ENCODE data around the gene TSPOAP1. TPM values are rescaled to one million over a fixed set of nuclear protein-coding genes. Genes with fewer than 3 reads are reported as not detected.

Gene TSPOAP1
- total RNA-seq, 1 experiment from 2014 or later = 4.3 TPM

GRCh38 chr17:58344791-58345157, 16.2 kb upstream of the TSPOAP1 start:
- DNase-seq (no peak), ATAC-seq (no peak)
- ChIA-PET CTCF (interaction anchor here (1.2 kb wide), 1 partner anchor 73 kb away, joined by 4 read pairs; the partner anchor contains the start of gene RNF43), POLR2A (ENCODE audit: unreplicated experiment) (no interaction called here)
- Histone ChIP-seq H2AFZ (ENCODE audit: low read length) (no peak overlapping the region), H3K9me2 (replicated peaks; ENCODE audit: low read length) (no peaks in the 10 kb centered on the region), H3K4me2 (ENCODE audit: low read length) (no peak overlapping the region), H3K79me2 (ENCODE audit: low read length) (no peaks in the 10 kb centered on the region), H3K4me1 (ENCODE audit: insufficient read depth, low read length) (no peaks in the 10 kb centered on the region), H3K27ac (ENCODE audit: low read length) (no peak overlapping the region), H3F3A (ENCODE audit: low read length, unreplicated experiment) (no peaks in the 10 kb centered on the region), H3K9me3 (ENCODE audit: low read length) (no peaks in the 10 kb centered on the region), H3K9ac (ENCODE audit: low read length) (no peak overlapping the region), H3K4me3 (ENCODE audit: low read length) (no peak overlapping the region), H3K36me3 (ENCODE audit: low read depth, low read length) (peaks cover 58% of the 10 kb centered on the region), H3K27me3 (ENCODE audit: low read length) (no peaks in the 10 kb centered on the region), H4K20me1 (ENCODE audit: low read length) (no peaks in the 10 kb centered on the region)
- no peak for TF ChIP-seq EZH2phosphoT487 (IDR thresholded peaks at IDR 0.05; ENCODE audit: borderline replicate concordance, low read length)
- no peak for TF ChIP-seq CTCF (conservative IDR thresholded peaks at IDR 0.05; ENCODE audit: low read depth, low read length)
- no peak for TF ChIP-seq EZH2 (IDR thresholded peaks at IDR 0.05; ENCODE audit: low read length, unreplicated experiment)
- BruUV-seq (replicated peaks) = no TSS peak
- intact Hi-C loops (cut with micrococcal nuclease) = no loop called here

- intact Hi-C loops (cut with micrococcal nuclease) = no loop called here
- H3K4me1 ChIP-seq (ENCODE audit: insufficient read depth, low read length) = no peaks in the 10 kb centered on the region
- BruUV-seq (replicated peaks) = no TSS peak
- no peaks in the 10 kb centered on the region for H3F3A ChIP-seq (ENCODE audit: low read length, unreplicated experiment)
- no peak overlapping the region for H3K27ac ChIP-seq (ENCODE audit: low read length)
- no peak for TF ChIP-seq EZH2 (IDR thresholded peaks at IDR 0.05; ENCODE audit: low read length, unreplicated experiment)
- TF ChIP-seq EZH2phosphoT487 (IDR thresholded peaks at IDR 0.05; ENCODE audit: borderline replicate concordance, low read length) = no peak
- no peak for TF ChIP-seq CTCF (conservative IDR thresholded peaks at IDR 0.05; ENCODE audit: low read depth, low read length)
- no peak overlapping the region for H3K4me3 ChIP-seq (ENCODE audit: low read length)
- no peaks in the 10 kb centered on the region for H4K20me1 ChIP-seq (ENCODE audit: low read length)
- no peaks in the 10 kb centered on the region for H3K79me2 ChIP-seq (ENCODE audit: low read length)
- peak; percentile 23 for ATAC-seq
- H2AFZ ChIP-seq (ENCODE audit: low read length) = no peak overlapping the region
- H3K9ac ChIP-seq (ENCODE audit: low read length) = no peak overlapping the region
- no peak overlapping the region for H3K4me2 ChIP-seq (ENCODE audit: low read length)
- H3K27me3 ChIP-seq (ENCODE audit: low read length) = no peaks in the 10 kb centered on the region
- no peak for DNase-seq
- H3K9me2 ChIP-seq (replicated peaks; ENCODE audit: low read length) = no peaks in the 10 kb centered on the region
- H3K9me3 ChIP-seq (ENCODE audit: low read length) = no peaks in the 10 kb centered on the region
- ChIA-PET CTCF (interaction anchor here (0.9 to 1.2 kb wide), 2 partner anchors 73 kb away, joined by 3 to 4 read pairs; partner anchors contain the start of gene RNF43), POLR2A (ENCODE audit: unreplicated experiment) (interaction anchor here (0.6 kb wide), 1 partner anchor 71 kb away, joined by 5 read pairs; no protein-coding TSS in a partner anchor)
- peaks cover 52% of the 10 kb centered on the region for H3K36me3 ChIP-seq (ENCODE audit: low read depth, low read length)
Observed at GRCh38 chr17:58344047-58344790, 15.6 kb upstream of the TSPOAP1 start.

- Histone ChIP-seq H3K27me3 (ENCODE audit: low read length) (no peaks in the 10 kb centered on the region), H3F3A (ENCODE audit: low read length, unreplicated experiment) (no peaks in the 10 kb centered on the region), H3K9me3 (ENCODE audit: low read length) (no peaks in the 10 kb centered on the region), H3K4me2 (ENCODE audit: low read length) (no peak overlapping the region), H3K9ac (ENCODE audit: low read length) (no peak overlapping the region), H3K4me1 (ENCODE audit: insufficient read depth, low read length) (no peaks in the 10 kb centered on the region), H3K9me2 (replicated peaks; ENCODE audit: low read length) (no peaks in the 10 kb centered on the region), H3K4me3 (ENCODE audit: low read length) (no peak overlapping the region), H3K79me2 (ENCODE audit: low read length) (no peaks in the 10 kb centered on the region), H4K20me1 (ENCODE audit: low read length) (no peaks in the 10 kb centered on the region), H3K36me3 (ENCODE audit: low read depth, low read length) (peaks cover 42% of the 10 kb centered on the region), H2AFZ (ENCODE audit: low read length) (no peak overlapping the region), H3K27ac (ENCODE audit: low read length) (no peak overlapping the region)
- CTCF ChIA-PET = interaction anchor here (0.9 kb wide), 1 partner anchor 74 kb away, joined by 3 read pairs; the partner anchor contains the start of gene RNF43
- POLR2A ChIA-PET (ENCODE audit: unreplicated experiment) = interaction anchor here (0.6 kb wide), 1 partner anchor 9 kb away, joined by 3 read pairs; the partner anchor contains the start of gene SUPT4H1
- ATAC-seq (no peak), DNase-seq (no peak)
- intact Hi-C loops (cut with micrococcal nuclease) = no loop called here
- no TSS peak for BruUV-seq (replicated peaks)
- TF ChIP-seq EZH2 (IDR thresholded peaks at IDR 0.05; ENCODE audit: low read length, unreplicated experiment) = no peak
- TF ChIP-seq EZH2phosphoT487 (IDR thresholded peaks at IDR 0.05; ENCODE audit: borderline replicate concordance, low read length) = no peak
- TF ChIP-seq CTCF (conservative IDR thresholded peaks at IDR 0.05; ENCODE audit: low read depth, low read length) = no peak
Observed at GRCh38 chr17:58343131-58343530, 14.5 kb upstream of the TSPOAP1 start.

All from PC-3 (cell line).